D721Med (cell line): Measurements from ENCODE around the gene POLA2.

ENCODE experiments used
- DNase-seq: peaks from one replicate; pipeline ENCODE4 v3.0.0; 2011; ENCODE audit warnings: low spot score; ENCODE audit not compliant: insufficient read length
- FAIRE-seq: peaks from 2 replicates; lab custom pipeline; 2011; peaks lifted over from hg19 to GRCh38; lab: Jason Lieb, UNC
- CTCF ChIP-seq: IDR thresholded peaks from 2 replicates; pipeline ENCODE4 v1.5.1; 2012; ENCODE audit warnings: mild to moderate bottlenecking, control low read depth; ENCODE audit not compliant: insufficient read depth; ENCODE audit errors: missing control alignments

The POLA2 gene

GRCh38 chr11:65293909-65294381 is 32.2 kb downstream of the POLA2 start:
- no peak for DNase-seq
- no peak for TF ChIP-seq CTCF
- no peak for FAIRE-seq

- no peak for TF ChIP-seq CTCF
- FAIRE-seq (no peak), DNase-seq (no peak)
Measured at GRCh38 chr11:65295001-65295400, 33.2 kb downstream of the POLA2 start.

GRCh38 chr11:65295571-65296341 is 34.0 kb downstream of the POLA2 start:
- FAIRE-seq (no peak), DNase-seq (no peak)
- TF ChIP-seq CTCF, result no peak

GRCh38 chr11:65297026-65297672 is 35.4 kb downstream of the POLA2 start:
- DNase-seq, result no peak
- no peak for TF ChIP-seq CTCF
- no peak for FAIRE-seq

GRCh38 chr11:65298131-65298535 is 36.4 kb downstream of the POLA2 start:
- DNase-seq, result no peak
- no peak for FAIRE-seq
- TF ChIP-seq CTCF, result no peak

GRCh38 chr11:65298655-65299179 is 37.0 kb downstream of the POLA2 start:
- no peak for DNase-seq
- TF ChIP-seq CTCF, result no peak
- no peak for FAIRE-seq
